Calu3 (cell line): ENCODE results near the gene NSRP1. TPM values are rescaled to one million over a fixed set of nuclear protein-coding genes. Genes with fewer than 3 reads are reported as not detected.

Source experiments
- BruUV-seq: library from RNA; stranded (reverse); fragments of 400-500 nt; replicated peaks from 2 replicates; lab custom pipeline; 2021; lab: Mats Ljungman, UMichigan
- CTCF ChIA-PET: fragments of 300-600 bp; sonication (Branson Sonifier 250); formaldehyde crosslinking; loops from one replicate; lab custom pipeline; 2022; ENCODE audit warnings: antibody characterized with exemption; lab: Charles Lee
- DNase-seq: peaks from one replicate; pipeline ENCODE4 v3.0.0; 2022
- H3K27ac Mint-ChIP-seq: one replicate; pipeline ENCODE4 v1.8.0; 2022; ENCODE audit warnings: mixed read lengths; ENCODE audit not compliant: unreplicated experiment
- H3K27me3 Mint-ChIP-seq: one replicate; pipeline ENCODE4 v1.8.0; 2022; ENCODE audit warnings: mixed read lengths; ENCODE audit not compliant: unreplicated experiment
- H3K36me3 Mint-ChIP-seq: one replicate; pipeline ENCODE4 v1.8.0; 2022; ENCODE audit warnings: mild to moderate bottlenecking, moderate library complexity, mixed read lengths; ENCODE audit not compliant: insufficient read depth, unreplicated experiment
- H3K4me1 Mint-ChIP-seq: one replicate; pipeline ENCODE4 v1.8.0; 2022; ENCODE audit warnings: mild to moderate bottlenecking, low read depth, mixed read lengths; ENCODE audit not compliant: unreplicated experiment
- H3K4me3 Mint-ChIP-seq: one replicate; pipeline ENCODE4 v1.8.0; 2022; ENCODE audit warnings: mild to moderate bottlenecking, low read depth, moderate library complexity, mixed read lengths; ENCODE audit not compliant: unreplicated experiment
- H3K9me3 Mint-ChIP-seq: one replicate; pipeline ENCODE4 v1.8.0; 2022; ENCODE audit warnings: low read depth, mixed read lengths; ENCODE audit not compliant: unreplicated experiment
- CTCF ChIP-seq: fragments of 200-600 bp; IDR thresholded peaks from one replicate; pipeline ENCODE4 v1.8.0; 2022; ENCODE audit warnings: antibody characterized with exemption; ENCODE audit not compliant: unreplicated experiment
- intact Hi-C: fragments of 100-400 bp; cut with micrococcal nuclease; formaldehyde crosslinking; loops from one replicate; pipeline ENCODE4 v1.10.0; 2022; ENCODE audit not compliant: unreplicated experiment
- total RNA-seq: library from RNA; stranded (reverse); gene quantifications from 2 replicates; pipeline ENCODE4 v1.2.3, GENCODE V29; 2022

Gene NSRP1
- total RNA-seq, 1 experiment from 2014 or later: 27.5 TPM

- no peaks in the 10 kb centered on the region for H3K9me3 Mint-ChIP-seq
- H3K36me3 Mint-ChIP-seq: no peaks in the 10 kb centered on the region
- H3K27me3 Mint-ChIP-seq: peaks cover 17% of the 10 kb centered on the region
- intact Hi-C loops: no loop called here
- CTCF ChIA-PET: interaction anchor here (1.0 to 1.1 kb wide), 2 partner anchors 13 to 33 kb away, joined by 3 read pairs; no protein-coding TSS in a partner anchor
- no peak overlapping the region for H3K27ac Mint-ChIP-seq
- no peak for DNase-seq
- no peak overlapping the region for H3K4me3 Mint-ChIP-seq
- no TSS peak for BruUV-seq
- no peak for TF ChIP-seq CTCF
- H3K4me1 Mint-ChIP-seq: no peaks in the 10 kb centered on the region
Observed at GRCh38 chr17:30203471-30203981, 86.9 kb downstream of the NSRP1 start.

GRCh38 chr17:30207655-30208054 lies 91.0 kb downstream of the NSRP1 start:
- H3K27ac Mint-ChIP-seq: no peak overlapping the region
- BruUV-seq: no TSS peak
- H3K4me1 Mint-ChIP-seq: no peaks in the 10 kb centered on the region
- H3K36me3 Mint-ChIP-seq: no peaks in the 10 kb centered on the region
- H3K4me3 Mint-ChIP-seq: no peak overlapping the region
- no peak for DNase-seq
- TF ChIP-seq CTCF: no peak
- CTCF ChIA-PET: no interaction called here
- intact Hi-C loops: no loop called here
- peaks cover 49% of the 10 kb centered on the region for H3K27me3 Mint-ChIP-seq
- H3K9me3 Mint-ChIP-seq: no peaks in the 10 kb centered on the region

- no peaks in the 10 kb centered on the region for H3K36me3 Mint-ChIP-seq
- intact Hi-C loops: no loop called here
- no peaks in the 10 kb centered on the region for H3K4me1 Mint-ChIP-seq
- no peak for TF ChIP-seq CTCF
- no peak overlapping the region for H3K4me3 Mint-ChIP-seq
- no peak for DNase-seq
- peaks cover 49% of the 10 kb centered on the region for H3K27me3 Mint-ChIP-seq
- no TSS peak for BruUV-seq
- no peak overlapping the region for H3K27ac Mint-ChIP-seq
- CTCF ChIA-PET: no interaction called here
- no peaks in the 10 kb centered on the region for H3K9me3 Mint-ChIP-seq
Observed at GRCh38 chr17:30208214-30208613, 91.6 kb downstream of the NSRP1 start.

GRCh38 chr17:30209930-30210329 lies 93.3 kb downstream of the NSRP1 start:
- TF ChIP-seq CTCF: no peak
- no peaks in the 10 kb centered on the region for H3K36me3 Mint-ChIP-seq
- no peak overlapping the region for H3K4me3 Mint-ChIP-seq
- intact Hi-C loops: no loop called here
- no TSS peak for BruUV-seq
- H3K27me3 Mint-ChIP-seq: peaks cover 49% of the 10 kb centered on the region
- H3K4me1 Mint-ChIP-seq: no peaks in the 10 kb centered on the region
- CTCF ChIA-PET: no interaction called here
- no peak overlapping the region for H3K27ac Mint-ChIP-seq
- no peak for DNase-seq
- H3K9me3 Mint-ChIP-seq: no peaks in the 10 kb centered on the region
